Urinary bladder (tissue), 4 donors: ENCODE measurements around the gene KIAA1958. TPM values are rescaled to one million over a fixed set of nuclear protein-coding genes. Genes with fewer than 3 reads are reported as not detected.

Experiments used
- DNase-seq: peaks from one replicate; pipeline ENCODE4 v3.0.0-alpha.2; 2015; ENCODE audit errors: extremely low spot score
- H3K27ac ChIP-seq: one replicate; pipeline ENCODE4 v1.5.1; 2013; ENCODE audit warnings: low read depth, mild to moderate bottlenecking, moderate library complexity
- H3K36me3 ChIP-seq: one replicate; pipeline ENCODE4 v1.6.1; 2013; ENCODE audit warnings: mild to moderate bottlenecking, moderate library complexity; ENCODE audit not compliant: insufficient read depth
- H3K4me1 ChIP-seq: one replicate; pipeline ENCODE4 v1.6.1; 2013; ENCODE audit warnings: mild to moderate bottlenecking, moderate library complexity; ENCODE audit not compliant: insufficient read depth
- H3K4me3 ChIP-seq: one replicate; pipeline ENCODE4 v1.5.1; 2013; ENCODE audit warnings: low read depth, low read length
- WGBS: extraction: QIAGEN DNeasy Blood & Tissue Kit; methylation state at CpG from one replicate; pipeline ENCODE4 v1.1.7; 2013; 5-methylcytosine and 5-hydroxymethylcytosine counted together
- polyA plus RNA-seq: library from polyadenylated mRNA; stranded (reverse); fragments of 200-250 nt; gene quantifications from one replicate; pipeline ENCODE4 v1.2.3, GENCODE V29; 2013
- total RNA-seq: library from RNA; depleted of rRNA; stranded (reverse); fragments of >200 nt; gene quantifications from one replicate; pipeline ENCODE4 v1.2.3, GENCODE V29; 2014
- donor health status: healthy with polysubstance abuse.
- donor health status: healthy.

Gene KIAA1958
- total and polyA plus RNA-seq, 2 donors: 1.3 to 11.3 TPM

GRCh38 chr9:112527959-112528358 lies 41.3 kb downstream of the KIAA1958 start:
- 82% methylated on average over 2 of the region's 2 CpGs for WGBS
- no peak overlapping the region for H3K4me3 ChIP-seq
- no peak for DNase-seq
- no peak overlapping the region for H3K27ac ChIP-seq
- H3K4me1 ChIP-seq: no peaks in the 10 kb centered on the region
- no peaks in the 10 kb centered on the region for H3K36me3 ChIP-seq

GRCh38 chr9:112529316-112529715 lies 42.7 kb downstream of the KIAA1958 start:
- Histone ChIP-seq H3K4me3 (no peak overlapping the region), H3K36me3 (no peaks in the 10 kb centered on the region), H3K27ac (no peak overlapping the region), H3K4me1 (no peaks in the 10 kb centered on the region)
- WGBS: 97% methylated on average over 2 of the region's 2 CpGs
- no peak for DNase-seq

GRCh38 chr9:112530751-112531205 lies 44.2 kb downstream of the KIAA1958 start:
- WGBS: 90% methylated on average over 6 of the region's 6 CpGs
- Histone ChIP-seq H3K4me3 (no peak overlapping the region), H3K27ac (no peak overlapping the region), H3K4me1 (no peaks in the 10 kb centered on the region), H3K36me3 (no peaks in the 10 kb centered on the region)
- no peak for DNase-seq

- H3K36me3 ChIP-seq: no peaks in the 10 kb centered on the region
- H3K4me3 ChIP-seq: no peak overlapping the region
- no peak overlapping the region for H3K27ac ChIP-seq
- 87% methylated on average over 6 of the region's 6 CpGs for WGBS
- DNase-seq: no peak
- no peaks in the 10 kb centered on the region for H3K4me1 ChIP-seq
Observed at GRCh38 chr9:112531666-112532282, 45.1 kb downstream of the KIAA1958 start.

GRCh38 chr9:112532427-112532826 lies 45.8 kb downstream of the KIAA1958 start:
- Histone ChIP-seq H3K4me1 (no peaks in the 10 kb centered on the region), H3K36me3 (no peaks in the 10 kb centered on the region), H3K4me3 (no peak overlapping the region), H3K27ac (no peak overlapping the region)
- no peak for DNase-seq
- WGBS: 31% methylated on average over 1 of the region's 1 CpG

- no peaks in the 10 kb centered on the region for H3K36me3 ChIP-seq
- H3K27ac ChIP-seq: no peak overlapping the region
- H3K4me1 ChIP-seq: no peaks in the 10 kb centered on the region
- DNase-seq: no peak
- no peak overlapping the region for H3K4me3 ChIP-seq
- 85% methylated on average over 3 of the region's 3 CpGs for WGBS
Observed at GRCh38 chr9:112533660-112534059, 47.0 kb downstream of the KIAA1958 start.

GRCh38 chr9:112535301-112535700 lies 48.7 kb downstream of the KIAA1958 start:
- Histone ChIP-seq H3K4me1 (no peaks in the 10 kb centered on the region), H3K27ac (no peak overlapping the region), H3K36me3 (no peaks in the 10 kb centered on the region), H3K4me3 (no peak overlapping the region)
- whole genome bisulfite sequencing: 0% methylated on average over 1 of the region's 1 CpG
- no peak for DNase-seq

GRCh38 chr9:112535811-112536210 lies 49.2 kb downstream of the KIAA1958 start:
- no peaks in the 10 kb centered on the region for H3K36me3 ChIP-seq
- no peak for DNase-seq
- no peaks in the 10 kb centered on the region for H3K4me1 ChIP-seq
- WGBS: 75% methylated on average over 1 of the region's 1 CpG
- H3K27ac ChIP-seq: no peak overlapping the region
- H3K4me3 ChIP-seq: no peak overlapping the region

- Histone ChIP-seq H3K36me3 (no peaks in the 10 kb centered on the region), H3K27ac (no peak overlapping the region), H3K4me1 (no peaks in the 10 kb centered on the region), H3K4me3 (no peak overlapping the region)
- 82% methylated on average over 1 of the region's 1 CpG for WGBS
- no peak for DNase-seq
Observed at GRCh38 chr9:112537561-112537960, 50.9 kb downstream of the KIAA1958 start.

- no peaks in the 10 kb centered on the region for H3K36me3 ChIP-seq
- H3K4me1 ChIP-seq: no peaks in the 10 kb centered on the region
- no peak overlapping the region for H3K4me3 ChIP-seq
- H3K27ac ChIP-seq: no peak overlapping the region
- no peak for DNase-seq
- WGBS: 90% methylated on average over 4 of the region's 4 CpGs
Observed at GRCh38 chr9:112540800-112541199, 54.2 kb downstream of the KIAA1958 start.

- 30% methylated on average over 7 of the region's 7 CpGs for WGBS
- H3K4me1 ChIP-seq: no peaks in the 10 kb centered on the region
- H3K36me3 ChIP-seq: no peaks in the 10 kb centered on the region
- H3K27ac ChIP-seq: no peak overlapping the region
- DNase-seq: peak; percentile 41
- no peak overlapping the region for H3K4me3 ChIP-seq
Observed at GRCh38 chr9:112541685-112542084, 55.1 kb downstream of the KIAA1958 start.

GRCh38 chr9:112542593-112543292 lies 56.1 kb downstream of the KIAA1958 start:
- H3K4me1 ChIP-seq: no peaks in the 10 kb centered on the region
- H3K36me3 ChIP-seq: no peaks in the 10 kb centered on the region
- DNase-seq: no peak
- H3K27ac ChIP-seq: no peak overlapping the region
- WGBS: 84% methylated on average over 1 of the region's 1 CpG
- H3K4me3 ChIP-seq: no peak overlapping the region

- no peak for DNase-seq
- WGBS: 91% methylated on average over 1 of the region's 1 CpG
- Histone ChIP-seq H3K4me1 (no peaks in the 10 kb centered on the region), H3K36me3 (no peaks in the 10 kb centered on the region), H3K27ac (no peak overlapping the region), H3K4me3 (no peak overlapping the region)
Observed at GRCh38 chr9:112544477-112544876, 57.9 kb downstream of the KIAA1958 start.

GRCh38 chr9:112545237-112545636 lies 58.6 kb downstream of the KIAA1958 start:
- Histone ChIP-seq H3K4me1 (no peaks in the 10 kb centered on the region), H3K27ac (no peak overlapping the region), H3K4me3 (no peak overlapping the region), H3K36me3 (no peaks in the 10 kb centered on the region)
- DNase-seq: no peak
